GM21723 (cell line): ENCODE data around the gene BCAN.

Experiments used
- ATAC-seq: cut with Tn5 transposase; IDR thresholded peaks from one replicate; pipeline ENCODE4 v1.9.1; 2021; ENCODE audit warnings: mild to moderate bottlenecking, moderate library complexity; ENCODE audit not compliant: unreplicated experiment

The BCAN gene

GRCh38 chr1:156643049-156643777 lies 1.3 kb downstream of the BCAN start:
- ATAC-seq = no peak

GRCh38 chr1:156643778-156644092 lies 1.8 kb downstream of the BCAN start:
- ATAC-seq = no peak

DNA sequence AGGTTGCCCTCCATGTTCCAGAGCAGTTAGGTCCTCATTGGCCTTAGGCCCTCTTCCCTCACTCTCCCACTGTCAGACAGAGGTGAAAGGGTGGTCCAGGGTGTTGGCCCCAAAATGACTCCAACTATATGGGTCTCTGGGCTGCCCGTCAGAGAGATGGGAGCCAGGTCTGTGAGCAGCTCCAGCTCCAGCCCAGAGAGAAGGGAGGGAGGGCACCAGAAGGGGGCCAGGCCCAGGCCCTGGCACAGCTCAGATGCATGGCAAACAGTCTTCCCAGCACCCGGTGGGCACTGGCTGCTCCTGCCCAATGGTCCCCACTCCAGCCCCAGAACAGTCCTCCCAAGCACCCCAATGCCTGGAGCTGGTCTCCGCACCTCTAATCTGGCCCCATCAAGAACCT lies 2.2 kb downstream of the BCAN start:
- no peak for ATAC-seq

DNA sequence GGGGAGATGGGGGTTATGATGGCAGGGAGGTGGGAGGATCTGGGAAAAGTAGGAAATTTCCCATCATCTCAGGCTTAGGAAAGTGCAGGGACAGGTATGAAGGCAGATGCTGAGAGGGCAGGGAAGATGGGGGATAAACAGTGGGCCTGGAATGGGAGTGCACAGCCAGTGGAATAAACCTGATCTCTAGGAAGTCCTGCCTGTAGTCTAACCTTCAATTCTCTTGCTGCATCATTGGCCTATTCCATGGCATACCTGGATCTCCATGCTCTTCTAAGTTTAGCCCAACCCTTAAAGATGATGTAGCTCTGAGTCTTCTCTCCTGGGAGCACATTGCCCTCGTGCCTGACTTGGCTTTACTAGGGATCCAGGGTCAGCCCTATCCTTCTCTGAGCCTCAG lies 2.7 kb downstream of the BCAN start:
- ATAC-seq = no peak

DNA sequence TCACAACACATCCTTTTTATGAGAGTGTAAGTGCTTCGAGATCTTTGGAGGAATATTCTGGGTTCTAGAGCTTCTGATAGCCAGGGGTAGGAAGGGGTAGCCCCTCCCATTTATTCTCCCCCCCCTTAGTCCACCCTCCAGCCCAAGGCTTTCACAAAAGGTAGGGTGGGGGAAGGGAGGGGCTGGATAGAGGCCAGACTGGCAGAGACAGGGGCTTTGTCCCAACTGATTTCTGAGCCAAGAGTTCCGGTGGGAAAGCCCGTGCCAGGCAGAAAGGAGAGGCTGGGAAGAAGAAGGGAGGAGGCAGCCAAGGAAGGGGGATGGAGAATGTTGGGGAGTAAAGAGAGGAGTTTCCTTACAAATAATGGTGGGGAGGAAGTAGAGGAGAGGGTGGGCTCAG lies 3.1 kb downstream of the BCAN start:
- no peak for ATAC-seq

GRCh38 chr1:156645666-156646065 lies 3.7 kb downstream of the BCAN start:
- no peak for ATAC-seq

DNA sequence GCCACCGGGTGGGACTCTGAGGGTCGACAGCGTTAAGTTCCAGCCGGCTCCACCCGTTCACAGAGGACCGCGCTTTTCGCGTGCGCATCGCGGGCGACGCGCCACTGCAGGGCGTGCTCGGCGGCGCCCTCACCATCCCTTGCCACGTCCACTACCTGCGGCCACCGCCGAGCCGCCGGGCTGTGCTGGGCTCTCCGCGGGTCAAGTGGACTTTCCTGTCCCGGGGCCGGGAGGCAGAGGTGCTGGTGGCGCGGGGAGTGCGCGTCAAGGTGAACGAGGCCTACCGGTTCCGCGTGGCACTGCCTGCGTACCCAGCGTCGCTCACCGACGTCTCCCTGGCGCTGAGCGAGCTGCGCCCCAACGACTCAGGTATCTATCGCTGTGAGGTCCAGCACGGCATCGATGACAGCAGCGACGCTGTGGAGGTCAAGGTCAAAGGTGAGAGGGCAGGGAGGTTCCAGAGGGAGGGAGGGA lies 4.9 kb downstream of the BCAN start:
- no peak for ATAC-seq

DNA sequence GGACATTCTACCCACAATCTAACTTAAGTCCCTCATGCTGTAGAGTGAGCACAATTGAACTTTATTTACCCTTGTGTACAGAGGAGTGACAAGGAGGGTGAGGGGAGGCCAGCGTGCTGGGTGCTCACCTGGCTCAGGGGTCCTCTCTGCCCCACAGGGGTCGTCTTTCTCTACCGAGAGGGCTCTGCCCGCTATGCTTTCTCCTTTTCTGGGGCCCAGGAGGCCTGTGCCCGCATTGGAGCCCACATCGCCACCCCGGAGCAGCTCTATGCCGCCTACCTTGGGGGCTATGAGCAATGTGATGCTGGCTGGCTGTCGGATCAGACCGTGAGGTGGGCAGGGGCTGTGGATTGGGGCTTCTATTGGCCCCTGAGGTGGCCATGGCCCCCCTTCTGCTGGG lies 5.4 kb downstream of the BCAN start:
- ATAC-seq = no peak

GRCh38 chr1:156648496-156648895 lies 6.6 kb downstream of the BCAN start:
- no peak for ATAC-seq

- ATAC-seq = no peak
Observed at GRCh38 chr1:156648951-156649350, 7.0 kb downstream of the BCAN start.

DNA sequence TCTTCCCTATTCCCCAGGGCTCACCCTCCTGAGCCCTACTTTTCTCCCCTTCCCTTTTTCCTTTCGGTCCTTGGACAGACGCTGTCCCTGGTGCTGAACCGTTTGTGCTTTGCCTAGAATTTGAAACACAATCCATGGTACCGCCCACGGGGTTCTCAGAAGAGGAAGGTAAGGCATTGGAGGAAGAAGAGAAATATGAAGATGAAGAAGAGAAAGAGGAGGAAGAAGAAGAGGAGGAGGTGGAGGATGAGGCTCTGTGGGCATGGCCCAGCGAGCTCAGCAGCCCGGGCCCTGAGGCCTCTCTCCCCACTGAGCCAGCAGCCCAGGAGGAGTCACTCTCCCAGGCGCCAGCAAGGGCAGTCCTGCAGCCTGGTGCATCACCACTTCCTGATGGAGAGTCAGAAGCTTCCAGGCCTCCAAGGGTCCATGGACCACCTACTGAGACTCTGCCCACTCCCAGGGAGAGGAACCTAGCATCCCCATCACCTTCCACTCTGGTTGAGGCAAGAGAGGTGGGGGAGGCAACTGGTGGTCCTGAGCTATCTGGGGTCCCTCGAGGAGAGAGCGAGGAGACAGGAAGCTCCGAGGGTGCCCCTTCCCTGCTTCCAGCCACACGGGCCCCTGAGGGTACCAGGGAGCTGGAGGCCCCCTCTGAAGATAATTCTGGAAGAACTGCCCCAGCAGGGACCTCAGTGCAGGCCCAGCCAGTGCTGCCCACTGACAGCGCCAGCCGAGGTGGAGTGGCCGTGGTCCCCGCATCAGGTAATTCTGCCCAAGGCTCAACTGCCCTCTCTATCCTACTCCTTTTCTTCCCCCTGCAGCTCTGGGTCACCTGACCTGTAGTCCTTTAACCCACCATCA lies 10.4 kb downstream of the BCAN start:
- ATAC-seq = no peak

GRCh38 chr1:156652992-156653355 lies 11.1 kb downstream of the BCAN start:
- ATAC-seq = no peak

GRCh38 chr1:156654700-156655099 lies 12.8 kb downstream of the BCAN start:
- ATAC-seq = no peak

DNA sequence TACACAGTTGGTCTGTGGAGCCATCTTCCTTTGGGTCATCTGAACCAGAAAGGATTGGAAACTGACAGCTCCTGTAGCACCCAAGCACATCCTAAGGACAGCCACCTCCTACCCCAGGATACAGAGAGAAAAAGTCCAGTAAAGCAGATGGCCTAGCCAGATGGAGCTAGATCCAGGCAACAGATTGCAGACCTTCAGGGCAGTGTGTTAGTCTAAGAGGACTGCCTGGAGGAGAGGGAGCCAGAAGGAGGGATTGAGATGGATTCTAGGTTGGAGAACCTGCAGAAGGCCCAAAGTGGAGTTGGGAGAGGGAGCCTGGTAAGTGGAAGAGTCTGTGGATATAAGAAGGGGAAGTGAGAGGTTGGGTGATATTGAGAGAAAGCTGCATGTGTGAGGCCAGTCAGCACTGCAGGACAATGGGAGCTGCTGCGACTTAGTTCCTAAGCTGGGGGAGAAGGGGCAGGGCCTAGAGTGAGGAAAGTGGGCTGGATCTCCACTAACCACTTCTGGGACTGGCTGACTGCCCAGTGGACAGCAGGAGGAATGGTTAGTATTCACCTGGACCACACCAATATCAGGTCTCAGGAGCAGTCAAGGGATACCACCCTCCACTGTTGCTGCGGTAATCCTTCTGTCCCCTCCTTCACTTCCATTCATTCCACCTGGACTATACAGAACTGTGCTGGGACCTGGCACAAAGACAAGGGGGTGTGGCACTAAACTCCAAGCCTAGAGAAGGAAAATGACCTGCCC lies 13.4 kb downstream of the BCAN start:
- no peak for ATAC-seq

- no peak for ATAC-seq
Observed at GRCh38 chr1:156655904-156656516, 14.1 kb downstream of the BCAN start.

GRCh38 chr1:156656806-156657740 lies 15.2 kb downstream of the BCAN start:
- no peak for ATAC-seq

DNA sequence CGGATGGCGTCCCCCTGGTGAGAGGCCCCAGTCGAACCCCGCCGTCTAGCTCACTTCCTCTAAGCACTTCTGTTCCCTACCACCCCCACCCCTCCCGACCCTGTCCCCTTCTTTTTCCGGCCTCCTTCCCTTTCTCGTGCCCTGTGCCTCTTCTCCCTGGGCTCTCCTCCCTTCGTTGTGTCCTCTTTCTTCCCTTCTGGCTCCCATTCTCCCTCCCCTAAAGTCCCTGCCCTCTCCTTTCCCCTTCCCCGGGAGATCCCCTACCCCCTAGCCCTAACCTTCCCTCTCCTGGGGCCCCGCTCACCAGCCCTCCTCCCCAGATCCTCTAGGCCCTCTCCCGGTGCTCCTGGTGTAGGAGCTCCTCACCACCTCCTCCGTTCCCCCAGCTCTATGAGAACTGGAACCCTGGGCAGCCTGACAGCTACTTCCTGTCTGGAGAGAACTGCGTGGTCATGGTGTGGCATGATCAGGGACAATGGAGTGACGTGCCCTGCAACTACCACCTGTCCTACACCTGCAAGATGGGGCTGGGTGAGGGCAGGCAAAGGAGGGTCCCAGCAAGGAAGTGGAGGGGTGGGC lies 15.9 kb downstream of the BCAN start:
- no peak for ATAC-seq

DNA sequence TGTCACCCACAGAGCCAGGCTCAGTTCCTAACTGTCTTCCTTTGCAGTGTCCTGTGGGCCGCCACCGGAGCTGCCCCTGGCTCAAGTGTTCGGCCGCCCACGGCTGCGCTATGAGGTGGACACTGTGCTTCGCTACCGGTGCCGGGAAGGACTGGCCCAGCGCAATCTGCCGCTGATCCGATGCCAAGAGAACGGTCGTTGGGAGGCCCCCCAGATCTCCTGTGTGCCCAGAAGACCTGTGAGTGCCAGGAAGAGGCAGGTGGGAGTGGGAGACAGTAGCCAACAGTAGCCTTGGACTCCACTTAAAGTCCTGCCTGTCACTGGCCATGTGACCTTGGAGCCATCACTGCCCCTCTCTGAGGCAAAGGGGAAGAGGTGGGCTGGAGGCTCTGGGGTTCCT lies 16.6 kb downstream of the BCAN start:
- no peak for ATAC-seq

GRCh38 chr1:156658945-156659574 lies 17.1 kb downstream of the BCAN start:
- ATAC-seq = no peak

DNA sequence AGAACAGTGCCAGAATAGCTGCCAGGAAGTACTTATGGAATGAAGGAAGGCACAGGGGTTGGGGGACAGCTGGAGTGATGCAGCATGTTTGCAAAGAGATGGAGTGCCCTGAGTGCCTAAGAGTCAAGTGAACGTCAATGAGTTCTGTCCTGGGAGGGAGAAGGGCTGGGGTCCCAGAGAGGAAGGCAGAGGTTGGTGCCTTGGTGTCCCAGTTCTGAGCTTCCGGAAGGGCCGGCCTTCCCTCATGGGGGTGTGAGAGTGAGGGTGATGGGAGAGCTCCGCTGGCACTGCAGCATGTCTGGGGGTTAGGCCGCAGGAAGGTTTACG lies 17.7 kb downstream of the BCAN start:
- no peak for ATAC-seq
